ENCODE data around the gene INHBC.
A peak's percentile ranks its signal among the peaks of the same experiment; 100 is the strongest.

Gene INHBC

DNA sequence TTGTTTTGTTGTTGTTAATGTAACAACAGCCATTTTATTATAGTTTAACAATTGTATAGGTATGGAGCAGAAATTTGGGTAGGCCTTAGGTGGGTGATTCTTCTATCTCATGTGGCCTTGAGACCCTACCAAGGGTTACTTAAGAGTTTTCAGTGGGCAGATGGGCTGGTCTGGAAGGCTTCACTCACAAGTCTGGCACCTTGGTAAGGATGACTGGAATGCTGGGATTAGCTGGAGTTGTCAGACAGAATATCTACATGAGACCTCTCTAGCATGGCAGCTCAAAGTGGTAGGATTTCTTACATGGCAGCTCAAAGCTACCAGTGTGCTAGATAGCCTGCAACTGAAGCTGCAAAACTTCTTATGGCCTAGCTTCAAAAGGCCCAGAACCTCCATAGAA is 51.1 kb downstream of the INHBC start:
- TF ChIP-seq ZNF394 (tag by site-specific recombination; IDR thresholded peaks at IDR 0.05; ENCODE audit: borderline replicate concordance) (no peak), ZNF324 (tag by site-specific recombination; IDR thresholded peaks at IDR 0.05) (no peak), ZNF530 (tag by site-specific recombination; IDR thresholded peaks at IDR 0.05; ENCODE audit: low read depth) (no peak), ZNF555 (tag by site-specific recombination; conservative IDR thresholded peaks at IDR 0.05) (no peak), ZNF239 (tag by site-specific recombination; IDR thresholded peaks at IDR 0.05) (no peak), ZNF48 (tag by site-specific recombination; IDR thresholded peaks at IDR 0.05) (no peak), ZNF19 (tag by site-specific recombination; IDR thresholded peaks at IDR 0.05; ENCODE audit: low read depth) (no peak), ZNF791 (tag by site-specific recombination; IDR thresholded peaks at IDR 0.05) (no peak), ZNF140 (tag by site-specific recombination; IDR thresholded peaks at IDR 0.05) (no peak), ZNF404 (tag by site-specific recombination; IDR thresholded peaks at IDR 0.05) (no peak), ZNF560 (tag by site-specific recombination; IDR thresholded peaks at IDR 0.05; ENCODE audit: borderline replicate concordance) (no peak), ZBTB20 (tag by site-specific recombination; IDR thresholded peaks at IDR 0.05) (no peak), ZNF274 (IDR thresholded peaks at IDR 0.05; ENCODE audit: low read length) (no peak), ZNF274 (tag by site-specific recombination; IDR thresholded peaks at IDR 0.05; ENCODE audit: borderline replicate concordance) (no peak), ZNF350 (tag by site-specific recombination; IDR thresholded peaks at IDR 0.05) (no peak), ZNF707 (tag by site-specific recombination; IDR thresholded peaks at IDR 0.05) (no peak), PRDM6 (tag by site-specific recombination; IDR thresholded peaks at IDR 0.05) (no peak)
- TF ChIP-seq, protein P1, sequence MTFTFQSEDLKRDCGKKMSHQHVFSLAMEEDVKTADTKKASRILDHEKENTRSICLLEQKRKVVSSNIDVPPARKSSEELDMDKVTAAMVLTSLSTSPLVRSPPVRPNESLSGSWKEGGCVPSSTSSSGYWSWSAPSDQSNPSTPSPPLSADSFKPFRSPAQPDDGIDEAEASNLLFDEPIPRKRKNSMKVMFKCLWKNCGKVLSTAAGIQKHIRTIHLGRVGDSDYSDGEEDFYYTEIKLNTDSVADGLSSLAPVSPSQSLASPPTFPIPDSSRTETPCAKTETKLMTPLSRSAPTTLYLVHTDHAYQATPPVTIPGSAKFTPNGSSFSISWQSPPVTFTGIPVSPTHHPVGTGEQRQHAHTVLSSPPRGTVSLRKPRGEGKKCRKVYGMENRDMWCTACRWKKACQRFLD (tag by site-specific recombination; IDR thresholded peaks at IDR 0.05) = no peak
- TF ChIP-seq, protein P2, sequence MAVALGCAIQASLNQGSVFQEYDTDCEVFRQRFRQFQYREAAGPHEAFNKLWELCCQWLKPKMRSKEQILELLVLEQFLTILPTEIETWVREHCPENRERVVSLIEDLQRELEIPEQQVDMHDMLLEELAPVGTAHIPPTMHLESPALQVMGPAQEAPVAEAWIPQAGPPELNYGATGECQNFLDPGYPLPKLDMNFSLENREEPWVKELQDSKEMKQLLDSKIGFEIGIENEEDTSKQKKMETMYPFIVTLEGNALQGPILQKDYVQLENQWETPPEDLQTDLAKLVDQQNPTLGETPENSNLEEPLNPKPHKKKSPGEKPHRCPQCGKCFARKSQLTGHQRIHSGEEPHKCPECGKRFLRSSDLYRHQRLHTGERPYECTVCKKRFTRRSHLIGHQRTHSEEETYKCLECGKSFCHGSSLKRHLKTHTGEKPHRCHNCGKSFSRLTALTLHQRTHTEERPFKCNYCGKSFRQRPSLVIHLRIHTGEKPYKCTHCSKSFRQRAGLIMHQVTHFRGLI (tag by site-specific recombination; IDR thresholded peaks at IDR 0.05) = no peak
- ChIA-PET POLR2A (no interaction called here), CTCF (interaction anchor here (0.6 to 1.3 kb wide), 3 partner anchors 26 to 361 kb away, joined by 3 to 8 read pairs (median 4); partner anchors contain the start of gene GLI1)
- Histone ChIP-seq H3K4me3 (ENCODE audit: low read depth, low read length) (no peak overlapping the region), H3K9me3 (ENCODE audit: control insufficient read depth, insufficient read depth, low read depth, low read length) (no peaks in the 10 kb centered on the region), H3K36me3 (ENCODE audit: control insufficient read depth in 2 of 2, insufficient read depth in 1 of 2, low read length in 2 of 2) (peaks cover 10 to 18% of the 10 kb centered on the region in 2 experiments), H3K4me1 (ENCODE audit: control insufficient read depth, insufficient read depth, low read length) (no peaks in the 10 kb centered on the region), H3K27ac (ENCODE audit: extremely low read depth, low read depth, low read length) (no peak overlapping the region)

- POLR2A ChIA-PET = interaction anchor here (0.6 to 1.9 kb wide), 2 partner anchors 10 to 18 kb away, joined by 3 to 8 read pairs; no protein-coding TSS in a partner anchor
- Histone ChIP-seq H3K9me3 (ENCODE audit: control insufficient read depth, insufficient read depth, low read depth, low read length) (no peaks in the 10 kb centered on the region), H3K4me1 (ENCODE audit: control insufficient read depth, insufficient read depth, low read length) (no peaks in the 10 kb centered on the region), H3K4me3 (ENCODE audit: low read depth, low read length) (no peak overlapping the region), H3K36me3 (ENCODE audit: control insufficient read depth in 2 of 2, insufficient read depth in 1 of 2, low read length in 2 of 2) (peaks cover 20 to 31% of the 10 kb centered on the region in 2 experiments), H3K27ac (ENCODE audit: extremely low read depth, low read depth, low read length) (peak overlapping the region; percentile 45; the same call in 1 of the 2 replicates)
- CTCF ChIA-PET = interaction anchor here (0.5 to 1.2 kb wide), 3 partner anchors 10 to 29 kb away, joined by 3 to 10 read pairs (median 4); no protein-coding TSS in a partner anchor
- TF ChIP-seq ZNF112 (tag by site-specific recombination; IDR thresholded peaks at IDR 0.05) (no peak), CTCF (tag by site-specific recombination; IDR thresholded peaks at IDR 0.05) (no peak), GFI1B (tag by site-specific recombination; IDR thresholded peaks at IDR 0.05) (no peak), REST (tag by site-specific recombination; IDR thresholded peaks at IDR 0.05) (no peak), ZNF664 (tag by site-specific recombination; IDR thresholded peaks at IDR 0.05) (no peak), SETDB1 (IDR thresholded peaks at IDR 0.05; ENCODE audit: insufficient read length, low read length) (no peak)
Measured at GRCh38 chr12:57487055-57487596, 52.5 kb downstream of the INHBC start.
